GM12878 (cell line): ENCODE data around the gene LRIT2. TPM values are rescaled to one million over a fixed set of nuclear protein-coding genes. Genes with fewer than 3 reads are reported as not detected.
"Not testable (repeated sequence)": the region's sequence is repeated elsewhere in the genome, so short reads cannot be mapped to it uniquely, and the experiment has no call there.

ENCODE experiments used
- ATAC-seq: fragments of 200-7000 bp; cut with Tn5 transposase; 3 replicates; pipeline ENCODE4 v1.9.1; 2020; ENCODE audit warnings: mild to moderate bottlenecking, moderate library complexity
- BruUV-seq: library from RNA; stranded (reverse); fragments of 400-500 nt; replicated peaks from 2 replicates; lab custom pipeline; 2021; lab: Mats Ljungman, UMichigan
- CTCF ChIA-PET: fragments of 300-600 bp; sonication (Branson Sonifier 250); formaldehyde crosslinking; extraction: SDS; loops from one replicate; lab custom pipeline; 2021; ENCODE audit warnings: inconsistent platforms; lab: Yijun Ruan, JAX
- POLR2A ChIA-PET: fragments of 350-600 bp; formaldehyde crosslinking; extraction: SDS; loops from one replicate; lab custom pipeline; 2021; ENCODE audit warnings: inconsistent platforms; lab: Charles Lee
- RAD21 ChIA-PET: fragments of 300-600 bp; sonication (Branson Sonifier 250); formaldehyde crosslinking; loops from one replicate; lab custom pipeline; 2023; ENCODE audit warnings: antibody characterized with exemption; ENCODE audit not compliant: unreplicated experiment; lab: Charles Lee
- SMC1A ChIA-PET: fragments of 300-600 bp; sonication (Branson Sonifier 250); formaldehyde crosslinking; loops from one replicate; lab custom pipeline; 2023; ENCODE audit not compliant: unreplicated experiment, uncharacterized antibody; lab: Charles Lee
- DNase-seq: peaks from one replicate; pipeline ENCODE4 v3.0.0-alpha.2; 2011; ENCODE audit warnings: low read depth, low spot score
- FAIRE-seq: peaks from 3 replicates; lab custom pipeline; 2011; peaks lifted over from hg19 to GRCh38; lab: Jason Lieb, UNC
- H2AFZ ChIP-seq: 2 replicates; pipeline ENCODE4 v1.6.0; 2011; ENCODE audit warnings: low read depth, low read length, control low read depth; ENCODE audit not compliant: control insufficient read depth
- H3K27ac ChIP-seq: 2 replicates; pipeline ENCODE4 v1.5.1; 2011; ENCODE audit warnings: control low read depth; ENCODE audit not compliant: control insufficient read depth, insufficient read depth
- H3K27me3 ChIP-seq, 2 experiments: replicated peaks in 1 of 2; 2 replicates each; pipeline versions ENCODE4 v1.6.0 to v1.6.1; 2011; ENCODE audit warnings: low read length in 1 of 2; ENCODE audit not compliant: control insufficient read depth in 2 of 2, insufficient read depth in 2 of 2
- H3K36me3 ChIP-seq, 2 experiments: 2 replicates each; pipeline ENCODE4 v1.5.1; 2011; ENCODE audit warnings: low read length in 1 of 2; ENCODE audit not compliant: control insufficient read depth in 2 of 2, insufficient read depth in 2 of 2
- H3K4me1 ChIP-seq: 2 replicates; pipeline ENCODE4 v1.6.1; 2011; ENCODE audit warnings: mild to moderate bottlenecking, low read length, moderate library complexity, mixed read lengths; ENCODE audit not compliant: control insufficient read depth, insufficient read depth
- H3K4me2 ChIP-seq: 2 replicates; pipeline ENCODE4 v1.6.0; 2011; ENCODE audit warnings: control low read depth; ENCODE audit not compliant: control insufficient read depth, insufficient read depth
- H3K4me3 ChIP-seq: fragments of 200-600 bp; sonication (generic); 2 replicates; pipeline ENCODE4 v1.5.1; 2016
- H3K79me2 ChIP-seq: 2 replicates; pipeline ENCODE4 v1.6.0; 2011; ENCODE audit warnings: low read length; ENCODE audit not compliant: control insufficient read depth, insufficient read depth
- H3K9ac ChIP-seq: 2 replicates; pipeline ENCODE4 v1.8.0; 2011; ENCODE audit warnings: low read length, control low read depth, mixed read lengths; ENCODE audit not compliant: control insufficient read depth, insufficient read depth
- H3K9me3 ChIP-seq: replicated peaks from 3 replicates; pipeline ENCODE4 v1.5.1; 2011; ENCODE audit warnings: mild to moderate bottlenecking, low read length; ENCODE audit not compliant: control insufficient read depth, insufficient read depth
- H4K20me1 ChIP-seq: 2 replicates; pipeline ENCODE4 v1.6.0; 2011; ENCODE audit not compliant: control insufficient read depth, insufficient read depth
- CHD1 ChIP-seq: IDR thresholded peaks from 2 replicates; pipeline ENCODE4 v1.6.1; 2012; ENCODE audit warnings: low read depth, low read length, improper control_type of control experiment
- PAX8 ChIP-seq: fragments of 450-650 bp; IDR thresholded peaks from 2 replicates; pipeline ENCODE4 v1.6.1; 2017; ENCODE audit warnings: mild to moderate bottlenecking, moderate library complexity
- WGBS: methylation state at CpG from one replicate; pipeline ENCODE4 v1.1.6; 2016; ENCODE audit warnings: low lambda C conversion rate; ENCODE audit not compliant: insufficient replicate concordance, insufficient coverage; ENCODE audit errors: missing lambda C conversion rate; 5-methylcytosine and 5-hydroxymethylcytosine counted together
- in situ Hi-C: fragments of 300-500 bp; cut with MboI; formaldehyde crosslinking; loops from 9 replicates; pipeline ENCODE4 v1.14.3; 2018; ENCODE audit warnings: mixed read lengths
- intact Hi-C: fragments of 100-400 bp; cut with micrococcal nuclease; formaldehyde crosslinking; loops from one replicate; pipeline ENCODE4 v1.14.2; 2022; ENCODE audit not compliant: unreplicated experiment
- polyA plus RNA-seq, 11 experiments: library from polyadenylated mRNA; depleted of rRNA in 4 of 11; unstranded in 6 of 11; stranded (reverse) in 5 of 11; fragments of >200 nt; fragmentation: Nextera tagmentation in 4 of 11; fragmentation: Illumina TruSeq in 1 of 11; extraction: Ambion mirVana in 4 of 11; extraction: Trizol in 1 of 11; gene quantifications; 1 replicate in 1 of 11; 2 replicates in 10 of 11; pipeline versions ENCODE4 v1.2.1 to v1.2.3, GENCODE V29; 2011 to 2016; ENCODE audit warnings: inconsistent platforms in 2 of 11, missing spikeins in 2 of 11, low read depth in 1 of 11
- total RNA-seq, 4 experiments: library from RNA; depleted of rRNA in 3 of 4; stranded (reverse); fragments of >200 nt in 3 of 4; fragmentation: Illumina TruSeq in 1 of 4; extraction: Trizol in 1 of 4; gene quantifications; 2 replicates each; pipeline versions ENCODE4 v1.2.1 to v1.2.3, GENCODE V29; 2013 to 2021
- TF ChIP-seq, protein P1 (sequence below): fragments of 450-650 bp; IDR thresholded peaks from 2 replicates; pipeline ENCODE4 v1.6.1; 2016; ENCODE audit warnings: mild to moderate bottlenecking
- TF ChIP-seq, protein P2 (sequence below): fragments of 450-650 bp; IDR thresholded peaks from 2 replicates; pipeline ENCODE4 v1.6.1; 2016; ENCODE audit warnings: mild to moderate bottlenecking, moderate library complexity, borderline replicate concordance
- TF ChIP-seq, protein P3 (sequence below): IDR thresholded peaks from 2 replicates; pipeline ENCODE4 v1.6.1; 2012; ENCODE audit warnings: low read length, inconsistent platforms

The LRIT2 gene
- total and polyA plus RNA-seq, 10 of the 15 experiments (the other 5 are each of a cell fraction or from before 2014, with no cell fraction given) = not detected

DNA sequence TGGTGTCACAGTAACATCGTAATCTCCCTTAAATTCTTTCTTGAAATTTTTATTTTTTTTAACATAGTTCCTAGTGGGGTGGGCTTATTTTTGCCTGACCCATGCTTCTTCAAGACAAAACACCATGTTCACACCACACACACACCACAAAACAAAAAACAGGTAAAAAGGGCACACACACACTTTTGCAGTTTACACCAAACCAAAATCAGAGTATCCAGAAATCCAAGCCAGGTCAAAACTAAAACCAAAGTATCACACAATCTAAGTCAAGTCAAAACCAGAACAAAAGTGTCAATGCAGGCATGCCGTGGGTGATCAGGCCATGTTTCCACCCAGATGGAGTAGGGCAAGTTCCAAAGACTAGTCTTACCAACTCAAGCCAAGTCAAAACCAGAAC, 54.1 kb downstream of the LRIT2 start:
- Histone ChIP-seq H2AFZ (peak overlapping the region; percentile 59; the same call in 1 of the 2 replicates), H3K9ac (peak overlapping the region; percentile 93), H3K4me1 (peaks cover 28% of the 10 kb centered on the region), H3K79me2 (peaks cover 49% of the 10 kb centered on the region), H3K27ac (peak overlapping the region; percentile 98), H3K4me3 (peak overlapping the region; percentile 70), H3K4me2 (peak overlapping the region; percentile 86)
- POLR2A ChIA-PET, RAD21 ChIA-PET, H4K20me1 ChIP-seq, H3K36me3 ChIP-seq, FAIRE-seq, CTCF ChIA-PET, SMC1A ChIA-PET, DNase-seq, H3K9me3 ChIP-seq, in situ Hi-C loops, H3K27me3 ChIP-seq, ATAC-seq: not testable (repeated sequence)
- 0% methylated on average over 2 of the region's 2 CpGs for WGBS
- intact Hi-C loops = loop anchor here (5.0 to 10.0 kb wide), 2 partner anchors 161 to 1246 kb away; no protein-coding TSS in a partner anchor
- TSS peak; percentile 74 for BruUV-seq
- 0 out of 2 replicates have a peak, but pooled peaks have one; percentile 53 for TF ChIP-seq PAX8
- 0 out of 2 replicates have a peak, but pooled peaks have one; percentile 62 for TF ChIP-seq CHD1
- TF ChIP-seq, protein P1, sequence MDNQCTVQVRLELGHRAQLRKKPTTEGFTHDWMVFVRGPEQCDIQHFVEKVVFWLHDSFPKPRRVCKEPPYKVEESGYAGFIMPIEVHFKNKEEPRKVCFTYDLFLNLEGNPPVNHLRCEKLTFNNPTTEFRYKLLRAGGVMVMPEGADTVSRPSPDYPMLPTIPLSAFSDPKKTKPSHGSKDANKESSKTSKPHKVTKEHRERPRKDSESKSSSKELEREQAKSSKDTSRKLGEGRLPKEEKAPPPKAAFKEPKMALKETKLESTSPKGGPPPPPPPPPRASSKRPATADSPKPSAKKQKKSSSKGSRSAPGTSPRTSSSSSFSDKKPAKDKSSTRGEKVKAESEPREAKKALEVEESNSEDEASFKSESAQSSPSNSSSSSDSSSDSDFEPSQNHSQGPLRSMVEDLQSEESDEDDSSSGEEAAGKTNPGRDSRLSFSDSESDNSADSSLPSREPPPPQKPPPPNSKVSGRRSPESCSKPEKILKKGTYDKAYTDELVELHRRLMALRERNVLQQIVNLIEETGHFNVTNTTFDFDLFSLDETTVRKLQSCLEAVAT = peak; percentile 87
- TF ChIP-seq, protein P2, sequence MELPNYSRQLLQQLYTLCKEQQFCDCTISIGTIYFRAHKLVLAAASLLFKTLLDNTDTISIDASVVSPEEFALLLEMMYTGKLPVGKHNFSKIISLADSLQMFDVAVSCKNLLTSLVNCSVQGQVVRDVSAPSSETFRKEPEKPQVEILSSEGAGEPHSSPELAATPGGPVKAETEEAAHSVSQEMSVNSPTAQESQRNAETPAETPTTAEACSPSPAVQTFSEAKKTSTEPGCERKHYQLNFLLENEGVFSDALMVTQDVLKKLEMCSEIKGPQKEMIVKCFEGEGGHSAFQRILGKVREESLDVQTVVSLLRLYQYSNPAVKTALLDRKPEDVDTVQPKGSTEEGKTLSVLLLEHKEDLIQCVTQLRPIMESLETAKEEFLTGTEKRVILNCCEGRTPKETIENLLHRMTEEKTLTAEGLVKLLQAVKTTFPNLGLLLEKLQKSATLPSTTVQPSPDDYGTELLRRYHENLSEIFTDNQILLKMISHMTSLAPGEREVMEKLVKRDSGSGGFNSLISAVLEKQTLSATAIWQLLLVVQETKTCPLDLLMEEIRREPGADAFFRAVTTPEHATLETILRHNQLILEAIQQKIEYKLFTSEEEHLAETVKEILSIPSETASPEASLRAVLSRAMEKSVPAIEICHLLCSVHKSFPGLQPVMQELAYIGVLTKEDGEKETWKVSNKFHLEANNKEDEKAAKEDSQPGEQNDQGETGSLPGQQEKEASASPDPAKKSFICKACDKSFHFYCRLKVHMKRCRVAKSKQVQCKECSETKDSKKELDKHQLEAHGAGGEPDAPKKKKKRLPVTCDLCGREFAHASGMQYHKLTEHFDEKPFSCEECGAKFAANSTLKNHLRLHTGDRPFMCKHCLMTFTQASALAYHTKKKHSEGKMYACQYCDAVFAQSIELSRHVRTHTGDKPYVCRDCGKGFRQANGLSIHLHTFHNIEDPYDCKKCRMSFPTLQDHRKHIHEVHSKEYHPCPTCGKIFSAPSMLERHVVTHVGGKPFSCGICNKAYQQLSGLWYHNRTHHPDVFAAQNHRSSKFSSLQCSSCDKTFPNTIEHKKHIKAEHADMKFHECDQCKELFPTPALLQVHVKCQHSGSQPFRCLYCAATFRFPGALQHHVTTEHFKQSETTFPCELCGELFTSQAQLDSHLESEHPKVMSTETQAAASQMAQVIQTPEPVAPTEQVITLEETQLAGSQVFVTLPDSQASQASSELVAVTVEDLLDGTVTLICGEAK = peak; percentile 51; the same call in 1 of the 2 replicates
- TF ChIP-seq, protein P3, sequence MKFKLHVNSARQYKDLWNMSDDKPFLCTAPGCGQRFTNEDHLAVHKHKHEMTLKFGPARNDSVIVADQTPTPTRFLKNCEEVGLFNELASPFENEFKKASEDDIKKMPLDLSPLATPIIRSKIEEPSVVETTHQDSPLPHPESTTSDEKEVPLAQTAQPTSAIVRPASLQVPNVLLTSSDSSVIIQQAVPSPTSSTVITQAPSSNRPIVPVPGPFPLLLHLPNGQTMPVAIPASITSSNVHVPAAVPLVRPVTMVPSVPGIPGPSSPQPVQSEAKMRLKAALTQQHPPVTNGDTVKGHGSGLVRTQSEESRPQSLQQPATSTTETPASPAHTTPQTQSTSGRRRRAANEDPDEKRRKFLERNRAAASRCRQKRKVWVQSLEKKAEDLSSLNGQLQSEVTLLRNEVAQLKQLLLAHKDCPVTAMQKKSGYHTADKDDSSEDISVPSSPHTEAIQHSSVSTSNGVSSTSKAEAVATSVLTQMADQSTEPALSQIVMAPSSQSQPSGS = 0 out of 2 replicates have a peak, but pooled peaks have one; percentile 15

Other genes with a start within 250 kb of the LRIT2 start
- gene GHITM, start 86.0 kb downstream of the LRIT2 start, total RNA-seq (2014; rRNA removed) = 153 and 180 TPM in 2 replicates
- gene GHITM, start 86.0 kb downstream of the LRIT2 start, total RNA-seq (2014; rRNA removed; fragmentation: Illumina TruSeq; extraction: Trizol) = 153 and 157 TPM in 2 replicates
- 120 and 128 TPM in 2 replicates for gene GHITM, start 86.0 kb downstream of the LRIT2 start, total RNA-seq (2021)
- 257 and 294 TPM in 2 replicates for gene GHITM, start 86.0 kb downstream of the LRIT2 start, polyA plus RNA-seq (2011; rRNA removed)
- 147 and 190 TPM in 2 replicates for gene GHITM, start 86.0 kb downstream of the LRIT2 start, polyA plus RNA-seq (2014; fragmentation: Illumina TruSeq; extraction: Trizol)
- 100 to 1,000 TPM; 366 to 501 TPM for gene GHITM, start 86.0 kb downstream of the LRIT2 start, polyA plus RNA-seq (2014; fragmentation: Nextera tagmentation; extraction: Ambion mirVana)
- gene GHITM, start 86.0 kb downstream of the LRIT2 start, polyA plus RNA-seq (2014; rRNA removed) = 146 and 162 TPM in 2 replicates
- 100 to 1,000 TPM; 295 to 299 TPM for gene GHITM, start 86.0 kb downstream of the LRIT2 start, polyA plus RNA-seq (2016; fragmentation: Nextera tagmentation; extraction: Ambion mirVana)
- 1.2 and 2.0 TPM in 2 replicates for gene GPR15LG, start 51.7 kb downstream of the LRIT2 start, total RNA-seq (2014; rRNA removed)
- gene GPR15LG, start 51.7 kb downstream of the LRIT2 start, total RNA-seq (2014; rRNA removed; fragmentation: Illumina TruSeq; extraction: Trizol) = 1.1 and 1.4 TPM in 2 replicates
- gene GPR15LG, start 51.7 kb downstream of the LRIT2 start, total RNA-seq (2021) = 1.3 and 1.5 TPM in 2 replicates
- gene GPR15LG, start 51.7 kb downstream of the LRIT2 start, polyA plus RNA-seq (2011; rRNA removed) = 5.9 and 12.2 TPM in 2 replicates
- 0.73 and 1.7 TPM in 2 replicates for gene GPR15LG, start 51.7 kb downstream of the LRIT2 start, polyA plus RNA-seq (2014; fragmentation: Illumina TruSeq; extraction: Trizol)
- gene GPR15LG, start 51.7 kb downstream of the LRIT2 start, polyA plus RNA-seq (2014; fragmentation: Nextera tagmentation; extraction: Ambion mirVana) = 1 to 10 TPM; 1.2 TPM
- 0.80 and 1.5 TPM in 2 replicates for gene GPR15LG, start 51.7 kb downstream of the LRIT2 start, polyA plus RNA-seq (2014; rRNA removed)
- gene GPR15LG, start 51.7 kb downstream of the LRIT2 start, polyA plus RNA-seq (2016; fragmentation: Nextera tagmentation; extraction: Ambion mirVana) = 1 to 10 TPM; 4.2 to 5.0 TPM
- 0.17 and 0.27 TPM in 2 replicates for gene CDHR1, start 31.0 kb downstream of the LRIT2 start, total RNA-seq (2014; rRNA removed)
- 0.22 and 0.23 TPM in 2 replicates for gene CDHR1, start 31.0 kb downstream of the LRIT2 start, total RNA-seq (2014; rRNA removed; fragmentation: Illumina TruSeq; extraction: Trizol)
- 0.41 and 0.82 TPM in 2 replicates for gene CDHR1, start 31.0 kb downstream of the LRIT2 start, total RNA-seq (2021)
- 2.3 and 3.0 TPM in 2 replicates for gene CDHR1, start 31.0 kb downstream of the LRIT2 start, polyA plus RNA-seq (2011; rRNA removed)
- 0.48 and 0.71 TPM in 2 replicates for gene CDHR1, start 31.0 kb downstream of the LRIT2 start, polyA plus RNA-seq (2014; fragmentation: Illumina TruSeq; extraction: Trizol)
- gene CDHR1, start 31.0 kb downstream of the LRIT2 start, polyA plus RNA-seq (2014; fragmentation: Nextera tagmentation; extraction: Ambion mirVana) = under 1 TPM; 0.20 to 0.24 TPM
- gene CDHR1, start 31.0 kb downstream of the LRIT2 start, polyA plus RNA-seq (2014; rRNA removed) = 0.52 and 0.58 TPM in 2 replicates
- gene CDHR1, start 31.0 kb downstream of the LRIT2 start, polyA plus RNA-seq (2016; fragmentation: Nextera tagmentation; extraction: Ambion mirVana) = under 1 TPM; 0.28 to 0.40 TPM
- gene LRIT1, start 16.0 kb upstream of the LRIT2 start, total RNA-seq (2014; rRNA removed) = not detected in 2 replicates
- not detected in 2 replicates for gene LRIT1, start 16.0 kb upstream of the LRIT2 start, total RNA-seq (2014; rRNA removed; fragmentation: Illumina TruSeq; extraction: Trizol)
- not detected in 2 replicates for gene LRIT1, start 16.0 kb upstream of the LRIT2 start, total RNA-seq (2021)
- gene LRIT1, start 16.0 kb upstream of the LRIT2 start, polyA plus RNA-seq (2011; rRNA removed) = not detected in 2 replicates
- gene LRIT1, start 16.0 kb upstream of the LRIT2 start, polyA plus RNA-seq (2014; fragmentation: Illumina TruSeq; extraction: Trizol) = not detected in 2 replicates
- not detected for gene LRIT1, start 16.0 kb upstream of the LRIT2 start, polyA plus RNA-seq (2014; fragmentation: Nextera tagmentation; extraction: Ambion mirVana)
- gene LRIT1, start 16.0 kb upstream of the LRIT2 start, polyA plus RNA-seq (2014; rRNA removed) = not detected in 2 replicates
- gene LRIT1, start 16.0 kb upstream of the LRIT2 start, polyA plus RNA-seq (2016; fragmentation: Nextera tagmentation; extraction: Ambion mirVana) = not detected
- not detected in 2 replicates for gene RGR, start 19.5 kb upstream of the LRIT2 start, total RNA-seq (2014; rRNA removed)
- not detected in 2 replicates for gene RGR, start 19.5 kb upstream of the LRIT2 start, total RNA-seq (2014; rRNA removed; fragmentation: Illumina TruSeq; extraction: Trizol)
- gene RGR, start 19.5 kb upstream of the LRIT2 start, total RNA-seq (2021) = not detected in 2 replicates
- gene RGR, start 19.5 kb upstream of the LRIT2 start, polyA plus RNA-seq (2011; rRNA removed) = not detected in 2 replicates
- not detected in 2 replicates for gene RGR, start 19.5 kb upstream of the LRIT2 start, polyA plus RNA-seq (2014; fragmentation: Illumina TruSeq; extraction: Trizol)
- gene RGR, start 19.5 kb upstream of the LRIT2 start, polyA plus RNA-seq (2014; fragmentation: Nextera tagmentation; extraction: Ambion mirVana) = not detected
- gene RGR, start 19.5 kb upstream of the LRIT2 start, polyA plus RNA-seq (2014; rRNA removed) = not detected in 2 replicates
- gene RGR, start 19.5 kb upstream of the LRIT2 start, polyA plus RNA-seq (2016; fragmentation: Nextera tagmentation; extraction: Ambion mirVana) = not detected
- gene CCSER2, start 103.0 kb upstream of the LRIT2 start, total RNA-seq (2014; rRNA removed) = 8.8 and 9.2 TPM in 2 replicates
- gene CCSER2, start 103.0 kb upstream of the LRIT2 start, total RNA-seq (2014; rRNA removed; fragmentation: Illumina TruSeq; extraction: Trizol) = 15.3 and 16.9 TPM in 2 replicates
- gene CCSER2, start 103.0 kb upstream of the LRIT2 start, total RNA-seq (2021) = 18.8 and 21.2 TPM in 2 replicates
- 12.4 and 17.5 TPM in 2 replicates for gene CCSER2, start 103.0 kb upstream of the LRIT2 start, polyA plus RNA-seq (2011; rRNA removed)
- 14.0 and 14.5 TPM in 2 replicates for gene CCSER2, start 103.0 kb upstream of the LRIT2 start, polyA plus RNA-seq (2014; fragmentation: Illumina TruSeq; extraction: Trizol)
- gene CCSER2, start 103.0 kb upstream of the LRIT2 start, polyA plus RNA-seq (2014; fragmentation: Nextera tagmentation; extraction: Ambion mirVana) = 1 to 10 TPM; 4.7 to 6.8 TPM
- 5.3 and 5.4 TPM in 2 replicates for gene CCSER2, start 103.0 kb upstream of the LRIT2 start, polyA plus RNA-seq (2014; rRNA removed)
- gene CCSER2, start 103.0 kb upstream of the LRIT2 start, polyA plus RNA-seq (2016; fragmentation: Nextera tagmentation; extraction: Ambion mirVana) = 10 to 100 TPM; 16.5 to 18.5 TPM